Heart left ventricle (tissue), 16 donors: ENCODE data around the gene H6PD. TPM values are rescaled to one million over a fixed set of nuclear protein-coding genes. Genes with fewer than 3 reads are reported as not detected.

Experiments used
- ATAC-seq, 4 donors: fragments of 200-7000 bp; cut with Tn5 transposase; one replicate each; pipeline ENCODE4 v1.9.1; 2020 to 2022; ENCODE audit warnings: moderate library complexity in 4 of 4, mild to moderate bottlenecking in 3 of 4, moderate number of reproducible peaks in 1 of 4
- DNase-seq, 5 donors: peaks; one replicate each; pipeline ENCODE4 v3.0.0-alpha.2; 2020
- H3K27ac ChIP-seq, 12 donors: fragments of 200-600 bp; sonication (generic) in 4 of 12; one replicate each; pipeline versions ENCODE4 v1.5.0 to v1.8.0; 2016 to 2022; ENCODE audit warnings: mild to moderate bottlenecking in 2 of 12
- H3K27me3 ChIP-seq, 9 donors: fragments of 200-600 bp; sonication (generic) in 2 of 9; one replicate each; pipeline versions ENCODE4 v1.5.1 to v1.8.0; 2016 to 2022; ENCODE audit warnings: mild to moderate bottlenecking in 3 of 9
- H3K36me3 ChIP-seq, 9 donors: fragments of 200-600 bp; sonication (generic) in 2 of 9; one replicate each; pipeline versions ENCODE4 v1.5.0 to v1.8.0; 2018 to 2022; ENCODE audit warnings: mild to moderate bottlenecking in 2 of 9
- H3K4me1 ChIP-seq, 12 donors: fragments of 200-600 bp; sonication (generic) in 4 of 12; one replicate each; pipeline versions ENCODE4 v1.5.0 to v1.8.0; 2016 to 2022; ENCODE audit warnings: mild to moderate bottlenecking in 3 of 12
- H3K4me3 ChIP-seq, 12 donors: fragments of 200-600 bp; sonication (generic) in 4 of 12; one replicate each; pipeline versions ENCODE4 v1.5.0 to v1.8.0; 2017 to 2022; ENCODE audit warnings: mild to moderate bottlenecking in 9 of 12, moderate library complexity in 4 of 12
- H3K9me3 ChIP-seq, 12 donors: fragments of 200-600 bp; sonication (generic) in 4 of 12; one replicate each; pipeline versions ENCODE4 v1.5.0 to v1.8.0; 2016 to 2022; ENCODE audit warnings: mild to moderate bottlenecking in 1 of 12
- POLR2A ChIP-seq, 2 donors: fragments of 450-650 bp; IDR thresholded peaks; one replicate each; pipeline ENCODE4 v1.6.1; 2017; ENCODE audit warnings: antibody characterized with exemption in 2 of 2, mild to moderate bottlenecking in 2 of 2, moderate library complexity in 2 of 2
- WGBS, 4 donors: extraction: QIAGEN DNeasy Blood & Tissue Kit in 2 of 4; methylation state at CpG; one replicate each; pipeline versions ENCODE4 v1.1.5 to v1.1.7; 2013 to 2018; 5-methylcytosine and 5-hydroxymethylcytosine counted together
- intact Hi-C, 10 donors: fragments of 100-400 bp; cut with DNase I; formaldehyde crosslinking; loops; one replicate each; pipeline versions ENCODE4 v1.11.1 to v1.14.2; 2022
- polyA plus RNA-seq, 2 donors: library from polyadenylated mRNA; stranded (reverse); fragments of 200-250 nt; gene quantifications; one replicate each; pipeline ENCODE4 v1.2.3, GENCODE V29; 2013
- total RNA-seq, 9 donors: library from RNA; depleted of rRNA in 2 of 9; stranded (reverse); fragments of >200 nt in 2 of 9; fragmentation: NEBNext Ultra II Directional in 3 of 9; extraction: Animal tissue kit (Norgen Biotek cat#: 25700) in 3 of 9; gene quantifications; one replicate each; pipeline versions ENCODE4 v1.1.0 to v1.2.4, GENCODE V29; 2016 to 2023
- TF ChIP-seq, protein P1 (sequence below), 12 donors: fragments of 200-600 bp; sonication (generic) in 4 of 12; IDR thresholded peaks; one replicate each; pipeline versions ENCODE4 v1.5.0 to v1.8.0; 2018 to 2022; ENCODE audit warnings: antibody characterized with exemption in 12 of 12, mild to moderate bottlenecking in 5 of 12
- donor health status: ischemic (EF 13 %, LVEDD 7.1; RV severe dilation, severe dysfunction).
- donor health status: healthy with polysubstance abuse.
- donor health status: DM: no; HTN: yes; CAD: no.
- donor health status: DM: no; HTN: no; CAD: no.
- donor health status: ischemic (EF 25% LVEDD 6.9; RV normal size, moderate dysfunction).
- donor health status: ischemic (EF 25% LVEDD 5.7; RV mildly dilated, moderate dysfunction).
- donor health status: healthy.
- donor health status: DM: yes; HTN: yes; CAD: no.
- donor health status: ischemic (EF 35%, LVEDD 5.7; RV mildly dilated, moderate dysfunction).
- donor health status: nonischemic (EF 11% LVEDD 7.7; RV severe dilation, severe dysfunction).
- donor health status: DM: yes; HTN: yes; CAD: no.
- donor health status: PGD.
- donor health status: ischemic (EF 29% LVEDD 5.4; RV normal size, mild dysfunction).
- donor health status: nonischemic (EF 23%, LVEDD 6.1; RV moderate dilation, normal function).

The H6PD gene
- total and polyA plus RNA-seq, 11 donors = 11.0 to 54.5 (median 26.4) TPM

DNA sequence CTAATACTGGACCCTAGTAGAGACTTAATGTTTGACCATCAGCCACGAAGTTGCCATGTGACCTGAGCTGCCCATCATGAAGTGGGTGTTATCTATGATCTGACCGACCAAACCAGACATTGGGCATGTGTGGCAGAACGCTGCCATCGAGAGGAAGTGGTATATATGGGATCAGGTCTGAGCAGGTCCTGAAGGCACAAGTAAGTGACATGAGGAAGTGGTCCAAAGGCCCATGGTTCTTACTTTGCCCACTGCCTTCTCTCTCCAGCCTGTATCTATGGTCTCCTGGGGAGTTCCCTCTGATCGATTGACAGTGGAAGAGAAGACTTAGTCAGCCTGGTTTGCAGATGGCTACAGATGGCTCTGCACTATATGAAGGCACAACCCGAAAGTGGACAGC lies 66.0 kb downstream of the H6PD start:
- intact Hi-C loops = no loop called here
- no peaks in the 10 kb centered on the region for H3K36me3 ChIP-seq
- H3K4me1 ChIP-seq = peaks cover 4 to 47% (median 34%) of the 10 kb centered on the region in 12 donors
- TF ChIP-seq, protein P1, sequence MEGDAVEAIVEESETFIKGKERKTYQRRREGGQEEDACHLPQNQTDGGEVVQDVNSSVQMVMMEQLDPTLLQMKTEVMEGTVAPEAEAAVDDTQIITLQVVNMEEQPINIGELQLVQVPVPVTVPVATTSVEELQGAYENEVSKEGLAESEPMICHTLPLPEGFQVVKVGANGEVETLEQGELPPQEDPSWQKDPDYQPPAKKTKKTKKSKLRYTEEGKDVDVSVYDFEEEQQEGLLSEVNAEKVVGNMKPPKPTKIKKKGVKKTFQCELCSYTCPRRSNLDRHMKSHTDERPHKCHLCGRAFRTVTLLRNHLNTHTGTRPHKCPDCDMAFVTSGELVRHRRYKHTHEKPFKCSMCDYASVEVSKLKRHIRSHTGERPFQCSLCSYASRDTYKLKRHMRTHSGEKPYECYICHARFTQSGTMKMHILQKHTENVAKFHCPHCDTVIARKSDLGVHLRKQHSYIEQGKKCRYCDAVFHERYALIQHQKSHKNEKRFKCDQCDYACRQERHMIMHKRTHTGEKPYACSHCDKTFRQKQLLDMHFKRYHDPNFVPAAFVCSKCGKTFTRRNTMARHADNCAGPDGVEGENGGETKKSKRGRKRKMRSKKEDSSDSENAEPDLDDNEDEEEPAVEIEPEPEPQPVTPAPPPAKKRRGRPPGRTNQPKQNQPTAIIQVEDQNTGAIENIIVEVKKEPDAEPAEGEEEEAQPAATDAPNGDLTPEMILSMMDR (IDR thresholded peaks at IDR 0.05) = no peak
- TF ChIP-seq POLR2A (IDR thresholded peaks at IDR 0.05) = no peak
- H3K27me3 ChIP-seq = no peaks in the 10 kb centered on the region
- DNase-seq (no peak), ATAC-seq (no peak)
- WGBS, 4 donors = 77 to 82% (median 81%) methylated on average over 6 of the region's 6 CpGs
- H3K4me3 ChIP-seq = no peak overlapping the region
- no peaks in the 10 kb centered on the region for H3K9me3 ChIP-seq
- peak overlapping the region in 1 of 12 donors; percentile 22 for H3K27ac ChIP-seq

DNA sequence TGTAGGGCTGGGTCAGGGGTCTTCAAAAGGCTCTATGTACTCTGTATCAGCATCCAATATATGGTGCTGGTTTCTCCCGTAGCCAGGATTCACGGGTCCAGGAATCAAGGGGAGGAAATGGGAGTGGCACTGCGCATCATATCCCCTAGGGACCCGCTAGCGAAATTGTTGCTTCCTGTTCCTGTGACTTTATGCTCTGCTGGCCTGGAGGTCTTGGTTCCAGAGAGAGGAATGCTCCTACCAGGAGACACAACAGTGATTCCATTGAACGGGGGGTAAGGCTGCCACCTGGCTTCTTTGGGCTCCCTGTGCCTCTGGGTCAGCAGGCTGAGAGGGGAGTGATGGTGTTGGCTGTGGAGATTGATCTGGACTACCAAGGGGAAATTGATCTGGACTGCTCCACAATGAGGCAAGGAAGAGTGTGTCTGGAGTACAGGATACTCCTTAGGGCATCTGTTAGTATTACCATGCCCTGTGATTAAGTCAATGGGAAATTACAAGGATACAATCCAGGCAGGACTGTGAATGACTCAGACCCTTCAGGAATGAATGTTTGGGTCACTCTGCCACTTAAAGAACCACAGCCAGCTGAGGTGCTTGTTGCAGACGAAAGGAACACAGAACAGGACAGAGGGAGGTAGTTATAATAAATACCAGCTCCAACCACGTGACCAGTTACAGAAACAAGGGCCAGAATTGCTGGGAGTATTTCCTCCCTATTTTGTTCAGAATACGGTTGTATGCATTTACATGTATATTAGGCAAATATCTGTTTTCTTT lies 68.4 kb downstream of the H6PD start:
- peaks cover 4 to 45% (median 31%) of the 10 kb centered on the region in 12 donors for H3K4me1 ChIP-seq
- TF ChIP-seq, protein P1 (IDR thresholded peaks at IDR 0.05) = no peak
- no peak for TF ChIP-seq POLR2A (IDR thresholded peaks at IDR 0.05)
- H3K9me3 ChIP-seq = no peaks in the 10 kb centered on the region
- peak overlapping the region in 9 of 12 donors; percentile 1 to 77 (median 40) for H3K27ac ChIP-seq
- H3K36me3 ChIP-seq = no peaks in the 10 kb centered on the region
- no peak overlapping the region for H3K4me3 ChIP-seq
- intact Hi-C loops = no loop called here
- WGBS, 4 donors = 20 to 49% (median 38%) methylated on average over 9 of the region's 9 CpGs
- peak in 4 of 5 donors; percentile 48 to 61 (median 54) for DNase-seq
- no peaks in the 10 kb centered on the region for H3K27me3 ChIP-seq
- ATAC-seq = peak in 3 of 4 donors; percentile 65 to 83 (median 72)

DNA sequence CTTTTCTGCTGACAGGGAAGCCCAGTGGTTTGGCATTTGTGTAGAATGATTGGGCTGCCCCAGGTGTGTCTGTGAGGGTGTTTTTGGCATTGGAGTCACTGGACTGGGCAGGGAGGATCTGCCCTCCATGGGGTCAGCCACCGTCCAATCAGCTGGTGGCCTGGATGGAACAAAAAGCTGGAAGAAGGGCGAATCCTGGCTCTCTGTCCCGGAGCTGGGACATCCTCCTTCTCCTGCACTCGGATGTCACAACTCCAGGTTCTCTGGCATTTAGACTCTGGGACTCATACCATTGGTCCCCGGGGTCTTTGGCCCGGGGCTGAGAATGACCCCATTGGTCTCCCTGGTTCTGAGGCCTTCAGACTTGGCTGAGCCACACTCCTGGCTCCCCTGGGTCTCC lies 69.3 kb downstream of the H6PD start:
- DNase-seq = peak in 1 of 5 donors; percentile 38
- intact Hi-C loops = no loop called here
- peak overlapping the region in 1 of 12 donors; percentile 40 for H3K27ac ChIP-seq
- H3K36me3 ChIP-seq = no peaks in the 10 kb centered on the region
- no peaks in the 10 kb centered on the region for H3K9me3 ChIP-seq
- no peak overlapping the region for H3K4me3 ChIP-seq
- no peak for ATAC-seq
- WGBS, 4 donors = 77 to 89% (median 83%) methylated on average over 6 of the region's 6 CpGs
- TF ChIP-seq, protein P1 (IDR thresholded peaks at IDR 0.05) = no peak
- TF ChIP-seq POLR2A (IDR thresholded peaks at IDR 0.05) = no peak
- peaks cover 4 to 48% (median 31%) of the 10 kb centered on the region in 12 donors for H3K4me1 ChIP-seq
- no peaks in the 10 kb centered on the region for H3K27me3 ChIP-seq

DNA sequence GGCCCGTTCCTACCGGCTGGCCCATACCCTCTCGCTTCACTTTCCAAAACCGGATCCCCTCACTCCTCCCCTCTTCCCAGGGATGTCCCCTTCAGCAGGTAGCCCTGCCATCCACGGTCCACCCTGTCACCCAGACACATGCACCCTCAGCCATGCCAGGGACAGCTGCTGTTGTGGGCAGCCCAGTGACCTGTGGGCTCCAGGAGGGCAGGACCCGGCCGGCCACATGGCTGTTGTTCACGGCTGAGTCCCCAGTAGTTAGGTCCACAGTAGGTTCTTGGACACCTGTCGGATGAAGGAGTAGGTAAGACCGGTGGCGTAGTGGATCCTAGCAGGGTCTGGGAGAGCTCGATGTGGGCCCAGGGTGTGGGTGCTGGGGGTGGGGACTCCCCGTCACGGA lies 70.6 kb downstream of the H6PD start:
- Histone ChIP-seq H3K27ac (peak overlapping the region in 1 of 12 donors; percentile 43), H3K36me3 (no peaks in the 10 kb centered on the region), H3K4me3 (no peak overlapping the region), H3K9me3 (no peaks in the 10 kb centered on the region), H3K27me3 (no peaks in the 10 kb centered on the region), H3K4me1 (peaks cover 4 to 44% (median 27%) of the 10 kb centered on the region in 12 donors)
- DNase-seq = peak in 1 of 5 donors; percentile 42
- intact Hi-C loops = loop anchor here in 1 of 10 donors (5.0 kb wide), 1 partner anchor 72 kb away; no protein-coding TSS in a partner anchor
- WGBS, 4 donors = 92 to 95% (median 93%) methylated on average over 12 to 14 of the region's 14 CpGs
- ATAC-seq = no peak
- TF ChIP-seq, protein P1 (IDR thresholded peaks at IDR 0.05) = no peak
- TF ChIP-seq POLR2A (IDR thresholded peaks at IDR 0.05) = no peak
